ENCODE measurements around the gene TRAPPC3. TPM values are rescaled to one million over a fixed set of nuclear protein-coding genes. Genes with fewer than 3 reads are reported as not detected.
"Not testable (repeated sequence)": the region's sequence is repeated elsewhere in the genome, so short reads cannot be mapped to it uniquely, and the experiment has no call there.

Gene TRAPPC3
- polyA plus RNA-seq (2013, experiment 1 of 2), result 49.9 TPM
- polyA plus RNA-seq (2013, experiment 2 of 2), result 53.5 TPM

GRCh38 chr1:36149237-36149972, at the start of gene TRAPPC3:
TSS of gene TRAPPC3 (minus strand) at chr1:36149486. CDS start at chr1:36149378, 108 bp downstream.
- Histone ChIP-seq H3K9me3 (ENCODE audit: insufficient read depth, low read depth, low read length) (no peaks in the 10 kb centered on the region), H3K27me3 (ENCODE audit: insufficient read depth, low read length) (peaks cover 34% of the 10 kb centered on the region), H3K36me3 (ENCODE audit: insufficient read depth, low read length) (no peaks in the 10 kb centered on the region), H3K27ac (ENCODE audit: low read depth, low read length) (peak within 1 kb of the TSS; percentile 91), H3K9ac (ENCODE audit: low read depth, low read length) (peak within 1 kb of the TSS; percentile 81), H3K4me1 (ENCODE audit: insufficient read depth, low read length) (peaks cover 20% of the 10 kb centered on the region), H3K4me3 (ENCODE audit: low read length) (peak within 1 kb of the TSS; percentile 90)
- 1% methylated on average over 62 of the region's 62 CpGs for WGBS

- 99% methylated on average over 5 of the region's 5 CpGs for WGBS
- Histone ChIP-seq H3K4me3 (ENCODE audit: low read length) (no peak overlapping the region), H3K27me3 (ENCODE audit: insufficient read depth, low read length) (no peaks in the 10 kb centered on the region), H3K9ac (ENCODE audit: low read depth, low read length) (no peak overlapping the region), H3K4me1 (ENCODE audit: insufficient read depth, low read length) (no peaks in the 10 kb centered on the region), H3K9me3 (ENCODE audit: insufficient read depth, low read depth, low read length) (no peaks in the 10 kb centered on the region), H3K36me3 (ENCODE audit: insufficient read depth, low read length) (no peaks in the 10 kb centered on the region), H3K27ac (ENCODE audit: low read depth, low read length) (no peak overlapping the region)
Measured at GRCh38 chr1:36198641-36199040, 49.4 kb upstream of the TRAPPC3 start.

- not testable (repeated sequence) for H3K9me3 ChIP-seq (ENCODE audit: insufficient read depth, low read depth, low read length); H3K27me3 ChIP-seq (ENCODE audit: insufficient read depth, low read length); H3K4me1 ChIP-seq (ENCODE audit: insufficient read depth, low read length); H3K36me3 ChIP-seq (ENCODE audit: insufficient read depth, low read length); H3K4me3 ChIP-seq (ENCODE audit: low read length); H3K27ac ChIP-seq (ENCODE audit: low read depth, low read length); H3K9ac ChIP-seq (ENCODE audit: low read depth, low read length)
- WGBS, result 92% methylated on average over 12 of the region's 12 CpGs
Measured at GRCh38 chr1:36196805-36197204, 47.5 kb upstream of the TRAPPC3 start.

GRCh38 chr1:36187800-36188593, 38.7 kb upstream of the TRAPPC3 start:
- Histone ChIP-seq H3K4me1 (ENCODE audit: insufficient read depth, low read length) (0 out of 2 replicates have a peak, but pooled peaks cover 2% of the 10 kb centered on the region), H3K9ac (ENCODE audit: low read depth, low read length) (peak overlapping the region; percentile 43; the same call in 1 of the 2 replicates), H3K36me3 (ENCODE audit: insufficient read depth, low read length) (no peaks in the 10 kb centered on the region), H3K27me3 (ENCODE audit: insufficient read depth, low read length) (no peaks in the 10 kb centered on the region), H3K9me3 (ENCODE audit: insufficient read depth, low read depth, low read length) (no peaks in the 10 kb centered on the region), H3K4me3 (ENCODE audit: low read length) (peak overlapping the region; percentile 35), H3K27ac (ENCODE audit: low read depth, low read length) (peak overlapping the region; percentile 22; the same call in 1 of the 2 replicates)
- WGBS, result 5% methylated on average over 9 of the region's 9 CpGs

- H3K27ac ChIP-seq (ENCODE audit: low read depth, low read length), result no peak overlapping the region
- 93% methylated on average over 2 of the region's 2 CpGs for WGBS
Measured at GRCh38 chr1:36183309-36183856, 34.1 kb upstream of the TRAPPC3 start.

GRCh38 chr1:36182734-36183133, 33.4 kb upstream of the TRAPPC3 start:
- H3K9me3 ChIP-seq (ENCODE audit: insufficient read depth, low read depth, low read length), result no peaks in the 10 kb centered on the region
- H3K9ac ChIP-seq (ENCODE audit: low read depth, low read length), result no peak overlapping the region
- H3K27ac ChIP-seq (ENCODE audit: low read depth, low read length), result no peak overlapping the region
- no peaks in the 10 kb centered on the region for H3K27me3 ChIP-seq (ENCODE audit: insufficient read depth, low read length)
- peaks cover 5% of the 10 kb centered on the region; the same call in 1 of the 2 replicates for H3K4me1 ChIP-seq (ENCODE audit: insufficient read depth, low read length)
- H3K36me3 ChIP-seq (ENCODE audit: insufficient read depth, low read length), result peaks cover 25% of the 10 kb centered on the region
- WGBS, result 39% methylated on average over 2 of the region's 2 CpGs
- no peak overlapping the region for H3K4me3 ChIP-seq (ENCODE audit: low read length)

More at GRCh38 chr1:36183309-36183856, 34.1 kb upstream of the TRAPPC3 start:
- H3K36me3 ChIP-seq (ENCODE audit: insufficient read depth, low read length), result peaks cover 25% of the 10 kb centered on the region
- no peak overlapping the region for H3K9ac ChIP-seq (ENCODE audit: low read depth, low read length)
- no peaks in the 10 kb centered on the region for H3K9me3 ChIP-seq (ENCODE audit: insufficient read depth, low read depth, low read length)
- no peaks in the 10 kb centered on the region for H3K27me3 ChIP-seq (ENCODE audit: insufficient read depth, low read length)
- no peak overlapping the region for H3K4me3 ChIP-seq (ENCODE audit: low read length)
- peaks cover 7% of the 10 kb centered on the region; the same call in 1 of the 2 replicates for H3K4me1 ChIP-seq (ENCODE audit: insufficient read depth, low read length)

- Histone ChIP-seq H3K9me3 (ENCODE audit: insufficient read depth, low read depth, low read length) (no peaks in the 10 kb centered on the region), H3K27ac (ENCODE audit: low read depth, low read length) (no peak overlapping the region; the same call in 1 of the 2 replicates), H3K36me3 (ENCODE audit: insufficient read depth, low read length) (peaks cover 39% of the 10 kb centered on the region), H3K4me3 (ENCODE audit: low read length) (peak overlapping the region; percentile 26; the same call in 1 of the 2 replicates), H3K27me3 (ENCODE audit: insufficient read depth, low read length) (no peaks in the 10 kb centered on the region), H3K4me1 (ENCODE audit: insufficient read depth, low read length) (peaks cover 14% of the 10 kb centered on the region; the same call in 1 of the 2 replicates), H3K9ac (ENCODE audit: low read depth, low read length) (no peak overlapping the region)
- 67% methylated on average over 19 of the region's 19 CpGs for WGBS
Measured at GRCh38 chr1:36179220-36179600, 29.9 kb upstream of the TRAPPC3 start.

- Histone ChIP-seq H3K36me3 (ENCODE audit: insufficient read depth, low read length) (peaks cover 44% of the 10 kb centered on the region), H3K9ac (ENCODE audit: low read depth, low read length) (peak overlapping the region; percentile 71), H3K9me3 (ENCODE audit: insufficient read depth, low read depth, low read length) (no peaks in the 10 kb centered on the region), H3K27me3 (ENCODE audit: insufficient read depth, low read length) (no peaks in the 10 kb centered on the region), H3K4me1 (ENCODE audit: insufficient read depth, low read length) (peaks cover 14% of the 10 kb centered on the region; the same call in 1 of the 2 replicates), H3K4me3 (ENCODE audit: low read length) (peak overlapping the region; percentile 61), H3K27ac (ENCODE audit: low read depth, low read length) (peak overlapping the region; percentile 72; the same call in 1 of the 2 replicates)
- 14% methylated on average over 62 of the region's 62 CpGs for WGBS
Measured at GRCh38 chr1:36178471-36179219, 29.4 kb upstream of the TRAPPC3 start.

GRCh38 chr1:36177589-36178431, 28.5 kb upstream of the TRAPPC3 start:
- Histone ChIP-seq H3K27ac (ENCODE audit: low read depth, low read length) (peak overlapping the region; percentile 72; the same call in 1 of the 2 replicates), H3K36me3 (ENCODE audit: insufficient read depth, low read length) (peaks cover 52% of the 10 kb centered on the region), H3K4me1 (ENCODE audit: insufficient read depth, low read length) (peaks cover 14% of the 10 kb centered on the region; the same call in 1 of the 2 replicates), H3K4me3 (ENCODE audit: low read length) (peak overlapping the region; percentile 61), H3K9ac (ENCODE audit: low read depth, low read length) (peak overlapping the region; percentile 71), H3K9me3 (ENCODE audit: insufficient read depth, low read depth, low read length) (no peaks in the 10 kb centered on the region), H3K27me3 (ENCODE audit: insufficient read depth, low read length) (no peaks in the 10 kb centered on the region)
- WGBS, result 41% methylated on average over 33 of the region's 33 CpGs
